ENCODE measurements around the gene KRT35.

Gene KRT35

DNA sequence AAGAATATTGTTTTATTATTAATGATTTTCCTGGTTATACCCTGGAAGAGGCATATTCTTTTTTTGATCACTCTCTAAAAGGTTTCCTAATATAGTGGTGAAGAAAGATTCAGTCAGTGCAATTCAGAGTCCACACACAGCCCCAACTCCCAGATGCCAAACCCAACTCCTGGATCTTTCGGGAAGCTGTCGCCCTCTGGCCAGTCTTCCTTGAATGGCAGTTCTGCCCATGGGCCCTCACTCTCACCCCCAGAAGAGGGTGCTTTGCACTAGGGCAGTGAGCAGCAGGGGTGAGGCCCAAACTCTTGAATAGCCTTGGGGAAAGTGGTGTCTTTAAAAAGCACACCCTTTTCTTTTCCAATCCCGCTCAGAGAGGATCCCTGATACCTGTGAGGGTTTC is 24.7 kb downstream of the KRT35 start:
- no peaks in the 10 kb centered on the region for H3K27me3 Mint-ChIP-seq
- no peak overlapping the region for H3K4me3 Mint-ChIP-seq
- H3K36me3 Mint-ChIP-seq: no peaks in the 10 kb centered on the region
- H3K9me3 Mint-ChIP-seq: no peaks in the 10 kb centered on the region
- H3K4me1 Mint-ChIP-seq: no peaks in the 10 kb centered on the region
- H3K27ac Mint-ChIP-seq: no peak overlapping the region

DNA sequence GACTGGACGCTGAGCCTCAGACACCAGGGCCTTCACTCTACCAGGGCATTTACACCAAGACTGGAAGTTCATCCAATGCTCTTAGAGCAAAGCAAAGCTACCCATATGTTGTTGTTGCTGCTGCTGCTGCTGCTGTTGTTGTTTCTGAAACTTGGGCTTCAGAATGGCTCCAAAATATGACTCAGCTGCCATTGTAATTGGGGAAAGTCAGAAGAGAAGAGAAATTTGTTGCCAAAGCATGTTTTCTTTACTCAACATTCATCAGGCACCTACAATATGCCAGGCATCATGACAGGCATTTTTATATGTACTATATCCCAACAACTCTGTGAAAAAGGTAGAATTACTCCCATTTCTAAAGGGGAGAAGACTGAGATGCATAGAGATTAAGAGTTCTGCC is 25.7 kb downstream of the KRT35 start:
- Mint-ChIP-seq H3K36me3 (no peaks in the 10 kb centered on the region), H3K27me3 (no peaks in the 10 kb centered on the region), H3K4me3 (no peak overlapping the region), H3K9me3 (no peaks in the 10 kb centered on the region), H3K4me1 (no peaks in the 10 kb centered on the region), H3K27ac (no peak overlapping the region)

GRCh38 chr17:41453066-41453465 is 27.9 kb downstream of the KRT35 start:
- no peak overlapping the region for H3K27ac Mint-ChIP-seq
- H3K4me1 Mint-ChIP-seq: no peaks in the 10 kb centered on the region
- no peaks in the 10 kb centered on the region for H3K27me3 Mint-ChIP-seq
- H3K9me3 Mint-ChIP-seq: no peaks in the 10 kb centered on the region
- no peak overlapping the region for H3K4me3 Mint-ChIP-seq
- no peaks in the 10 kb centered on the region for H3K36me3 Mint-ChIP-seq

GRCh38 chr17:41452281-41452680 is 28.7 kb downstream of the KRT35 start:
- no peak overlapping the region for H3K27ac Mint-ChIP-seq
- no peaks in the 10 kb centered on the region for H3K4me1 Mint-ChIP-seq
- no peaks in the 10 kb centered on the region for H3K9me3 Mint-ChIP-seq
- no peaks in the 10 kb centered on the region for H3K36me3 Mint-ChIP-seq
- H3K4me3 Mint-ChIP-seq: no peak overlapping the region
- no peaks in the 10 kb centered on the region for H3K27me3 Mint-ChIP-seq

DNA sequence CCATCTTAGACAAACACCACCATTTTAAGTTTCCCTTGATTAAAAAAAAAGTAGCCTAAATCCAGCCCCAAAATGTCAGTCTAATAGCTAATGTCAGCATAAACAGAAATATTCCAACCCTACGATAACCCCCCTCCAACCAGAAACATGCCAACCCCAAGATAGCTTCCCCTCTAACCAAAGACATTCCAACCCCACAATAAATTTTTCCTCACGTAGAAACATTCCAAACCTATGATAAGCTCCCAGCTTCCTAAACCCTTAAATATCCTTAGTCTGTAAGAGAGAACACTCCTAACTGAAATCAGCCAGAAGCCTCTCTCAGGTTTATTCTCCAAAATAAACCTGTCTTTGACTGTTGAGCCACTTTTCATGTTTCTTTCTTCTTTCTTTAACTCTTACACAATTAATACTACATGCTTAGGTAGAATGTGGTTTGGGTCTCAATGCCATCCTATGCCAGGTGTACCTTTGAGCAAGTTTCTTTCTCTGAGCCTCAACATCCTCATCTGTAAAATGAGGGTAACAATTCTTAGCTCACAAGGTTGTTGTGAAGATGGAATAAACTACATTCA is 29.7 kb downstream of the KRT35 start:
- no peak overlapping the region for H3K4me3 Mint-ChIP-seq
- no peaks in the 10 kb centered on the region for H3K9me3 Mint-ChIP-seq
- no peaks in the 10 kb centered on the region for H3K4me1 Mint-ChIP-seq
- H3K36me3 Mint-ChIP-seq: no peaks in the 10 kb centered on the region
- H3K27me3 Mint-ChIP-seq: no peaks in the 10 kb centered on the region
- no peak overlapping the region for H3K27ac Mint-ChIP-seq

DNA sequence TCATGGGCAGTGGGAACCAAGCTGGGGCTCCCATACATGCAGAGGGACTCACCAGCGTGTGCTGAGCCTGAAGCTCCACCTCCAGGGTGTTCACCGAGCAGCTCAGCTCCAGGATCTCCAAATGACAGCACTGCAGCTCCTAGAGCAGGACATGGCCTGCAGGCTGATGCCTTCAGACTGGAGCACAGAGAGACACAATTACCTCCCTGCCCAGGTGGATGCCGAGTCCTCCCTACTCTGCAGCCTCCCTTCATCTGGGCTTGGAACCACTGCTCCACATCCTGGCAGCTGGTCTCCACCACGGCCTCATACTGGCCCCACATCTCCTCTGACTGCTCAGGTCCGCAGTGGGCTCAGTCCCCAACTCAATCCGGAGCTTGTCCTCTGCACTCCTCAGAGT is 31.9 kb downstream of the KRT35 start:
- Mint-ChIP-seq H3K9me3 (no peaks in the 10 kb centered on the region), H3K36me3 (no peaks in the 10 kb centered on the region), H3K4me1 (no peaks in the 10 kb centered on the region), H3K27ac (no peak overlapping the region), H3K27me3 (no peaks in the 10 kb centered on the region), H3K4me3 (no peak overlapping the region)

- H3K36me3 Mint-ChIP-seq: no peaks in the 10 kb centered on the region
- peak overlapping the region; percentile 2 for H3K27ac Mint-ChIP-seq
- no peaks in the 10 kb centered on the region for H3K9me3 Mint-ChIP-seq
- H3K4me3 Mint-ChIP-seq: no peak overlapping the region
- no peaks in the 10 kb centered on the region for H3K4me1 Mint-ChIP-seq
- no peaks in the 10 kb centered on the region for H3K27me3 Mint-ChIP-seq
These were observed 32.4 kb downstream of the KRT35 start for GRCh38 chr17:41448506-41448905.

- Mint-ChIP-seq H3K36me3 (no peaks in the 10 kb centered on the region), H3K4me1 (no peaks in the 10 kb centered on the region), H3K4me3 (no peak overlapping the region), H3K9me3 (no peaks in the 10 kb centered on the region), H3K27me3 (no peaks in the 10 kb centered on the region), H3K27ac (no peak overlapping the region)
These were observed 34.1 kb downstream of the KRT35 start for GRCh38 chr17:41446806-41447205.

DNA sequence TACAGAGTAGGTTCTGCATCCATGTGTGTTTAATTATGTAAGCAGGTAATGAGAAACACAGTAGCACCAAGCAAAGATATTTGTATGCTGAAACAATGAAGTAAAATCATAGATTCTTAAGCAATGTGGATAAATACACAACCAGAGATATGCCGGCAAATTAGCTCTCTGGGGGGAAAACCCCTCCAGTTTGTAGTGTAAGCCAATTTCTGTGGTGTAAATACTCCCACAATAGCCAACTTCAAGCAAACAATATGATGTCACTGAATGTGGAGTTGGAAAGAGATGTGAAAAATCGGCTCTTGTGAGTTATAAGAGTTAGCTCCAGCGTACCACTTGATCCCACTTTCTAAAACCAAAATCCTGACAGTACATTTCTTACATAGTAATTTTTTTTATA is 36.3 kb downstream of the KRT35 start:
- no peaks in the 10 kb centered on the region for H3K27me3 Mint-ChIP-seq
- no peaks in the 10 kb centered on the region for H3K9me3 Mint-ChIP-seq
- H3K4me1 Mint-ChIP-seq: no peaks in the 10 kb centered on the region
- no peak overlapping the region for H3K27ac Mint-ChIP-seq
- no peak overlapping the region for H3K4me3 Mint-ChIP-seq
- no peaks in the 10 kb centered on the region for H3K36me3 Mint-ChIP-seq

DNA sequence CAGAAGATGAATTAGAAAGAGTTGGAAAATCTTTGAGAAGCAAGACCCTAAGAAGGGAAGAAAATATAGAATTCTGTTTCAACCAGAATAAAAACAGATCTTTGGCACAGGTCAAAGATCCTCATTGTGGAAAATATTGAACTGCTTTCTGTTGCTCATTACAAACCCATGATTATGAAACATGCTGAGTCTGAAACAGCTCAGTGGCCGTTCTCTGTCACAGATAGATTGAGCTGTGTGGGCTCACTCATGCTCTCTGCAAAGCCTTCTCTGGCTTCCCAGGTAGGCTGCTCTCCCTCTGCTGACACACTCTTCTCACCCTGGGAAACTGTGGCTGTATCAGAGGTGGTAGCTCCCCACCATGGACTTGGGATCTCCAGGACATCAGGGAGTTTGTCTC is 36.8 kb downstream of the KRT35 start:
- Mint-ChIP-seq H3K4me1 (no peaks in the 10 kb centered on the region), H3K27ac (no peak overlapping the region), H3K36me3 (no peaks in the 10 kb centered on the region), H3K4me3 (no peak overlapping the region), H3K9me3 (no peaks in the 10 kb centered on the region), H3K27me3 (no peaks in the 10 kb centered on the region)

GRCh38 chr17:41442739-41443138 is 38.2 kb downstream of the KRT35 start:
- Mint-ChIP-seq H3K4me3 (no peak overlapping the region), H3K9me3 (no peaks in the 10 kb centered on the region), H3K27ac (no peak overlapping the region), H3K36me3 (no peaks in the 10 kb centered on the region), H3K4me1 (no peaks in the 10 kb centered on the region), H3K27me3 (no peaks in the 10 kb centered on the region)

- no peaks in the 10 kb centered on the region for H3K9me3 Mint-ChIP-seq
- no peak within 1 kb of the TSS for H3K4me3 Mint-ChIP-seq
- H3K36me3 Mint-ChIP-seq: no peaks in the 10 kb centered on the region
- H3K27me3 Mint-ChIP-seq: no peaks in the 10 kb centered on the region
- no peaks in the 10 kb centered on the region for H3K4me1 Mint-ChIP-seq
- H3K27ac Mint-ChIP-seq: no peak within 1 kb of the TSS
These were observed 40.4 kb downstream of the KRT35 start, which contains the start of gene KRT38 for GRCh38 chr17:41440531-41441033. Gene KRT38 (minus strand): TSS chr17:41440983. CDS start chr17:41440921, 62 bp downstream.

GRCh38 chr17:41439375-41439774 is 41.6 kb downstream of the KRT35 start:
- Mint-ChIP-seq H3K9me3 (no peaks in the 10 kb centered on the region), H3K36me3 (no peaks in the 10 kb centered on the region), H3K27me3 (no peaks in the 10 kb centered on the region), H3K4me1 (peaks cover 6% of the 10 kb centered on the region), H3K4me3 (no peak overlapping the region), H3K27ac (no peak overlapping the region)

DNA sequence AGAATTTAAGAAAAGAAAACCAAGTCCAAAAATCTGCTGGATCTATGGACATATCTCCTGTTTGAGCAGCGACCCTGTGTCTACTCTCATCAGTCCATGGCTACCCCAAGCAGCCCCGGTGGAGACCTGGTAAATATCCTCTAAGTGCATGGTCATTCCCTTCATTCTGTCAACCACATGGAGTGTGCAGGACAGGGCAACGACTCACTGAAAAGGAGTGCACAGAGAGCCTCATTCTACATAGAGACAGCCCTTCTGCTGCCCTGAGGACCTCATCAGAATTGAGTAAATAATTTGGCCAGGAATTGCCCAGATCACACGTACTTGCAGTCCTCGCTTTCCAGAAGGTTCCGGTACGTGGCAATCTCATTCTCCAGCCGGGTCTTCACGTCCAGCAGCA is 43.2 kb downstream of the KRT35 start:
- H3K36me3 Mint-ChIP-seq: no peaks in the 10 kb centered on the region
- no peaks in the 10 kb centered on the region for H3K9me3 Mint-ChIP-seq
- H3K4me3 Mint-ChIP-seq: no peak overlapping the region
- H3K4me1 Mint-ChIP-seq: peaks cover 7% of the 10 kb centered on the region
- no peak overlapping the region for H3K27ac Mint-ChIP-seq
- H3K27me3 Mint-ChIP-seq: no peaks in the 10 kb centered on the region

GRCh38 chr17:41437254-41437653 is 43.7 kb downstream of the KRT35 start:
- Mint-ChIP-seq H3K36me3 (no peaks in the 10 kb centered on the region), H3K4me1 (peaks cover 7% of the 10 kb centered on the region), H3K9me3 (no peaks in the 10 kb centered on the region), H3K27ac (no peak overlapping the region), H3K4me3 (no peak overlapping the region), H3K27me3 (no peaks in the 10 kb centered on the region)

GRCh38 chr17:41434415-41434814 is 46.5 kb downstream of the KRT35 start:
- H3K9me3 Mint-ChIP-seq: no peaks in the 10 kb centered on the region
- H3K27ac Mint-ChIP-seq: peak overlapping the region; percentile 57
- no peaks in the 10 kb centered on the region for H3K36me3 Mint-ChIP-seq
- H3K27me3 Mint-ChIP-seq: peaks cover 3% of the 10 kb centered on the region
- H3K4me3 Mint-ChIP-seq: no peak overlapping the region
- H3K4me1 Mint-ChIP-seq: peaks cover 7% of the 10 kb centered on the region

- Mint-ChIP-seq H3K36me3 (no peaks in the 10 kb centered on the region), H3K27me3 (peaks cover 3% of the 10 kb centered on the region), H3K9me3 (no peaks in the 10 kb centered on the region), H3K27ac (no peak overlapping the region), H3K4me1 (peaks cover 7% of the 10 kb centered on the region), H3K4me3 (no peak overlapping the region)
These were observed 46.9 kb downstream of the KRT35 start for GRCh38 chr17:41434005-41434404.

Measured in activated naive CD4-positive, alpha-beta T cell treated with anti-CD3 and anti-CD28 coated beads, Interleukin-2, amount 50 U/mL, for 24 hours (primary cell).